ENCODE data around the gene ATXN7L1.
"Not testable (repeated sequence)": the region's sequence is repeated elsewhere in the genome, so short reads cannot be mapped to it uniquely, and the experiment has no call there.

ATXN7L1 gene

GRCh38 chr7:105883179-105883578 is 6.8 kb upstream of the ATXN7L1 start:
- not testable (repeated sequence) for H3K18ac ChIP-seq (ENCODE audit: low read length); H3K23ac ChIP-seq (ENCODE audit: low read depth, low read length, poor library complexity); H3K4me3 ChIP-seq (ENCODE audit: low read length in 2 of 2); H3K14ac ChIP-seq (ENCODE audit: low read length); H3K9me3 ChIP-seq (replicated peaks in 1 of 2; ENCODE audit: control insufficient read depth in 2 of 2, insufficient read depth in 1 of 2, low read depth in 1 of 2, low read length in 2 of 2); H3K4me2 ChIP-seq (ENCODE audit: insufficient read depth, low read length, poor library complexity, severe bottlenecking); H2BK5ac ChIP-seq (ENCODE audit: low read length); H2AFZ ChIP-seq (ENCODE audit: low read length); H2BK15ac ChIP-seq (ENCODE audit: low read length); H2BK12ac ChIP-seq (ENCODE audit: low read length); DNase-seq (ENCODE audit: low spot score); H3K27ac ChIP-seq (replicated peaks; ENCODE audit: low read length); H2AK5ac ChIP-seq (ENCODE audit: low read depth, low read length); H3K4ac ChIP-seq (ENCODE audit: low read length); H3K79me1 ChIP-seq (ENCODE audit: low read depth, low read length); H3K4me1 ChIP-seq (ENCODE audit: control insufficient read depth in 2 of 2, insufficient read depth in 1 of 2, low read depth in 1 of 2, low read length in 2 of 2); H4K8ac ChIP-seq (ENCODE audit: low read depth, low read length); H4K91ac ChIP-seq (ENCODE audit: low read depth, low read length, poor library complexity); H3K9ac ChIP-seq (ENCODE audit: low read depth, low read length, poor library complexity); H2BK120ac ChIP-seq (ENCODE audit: low read depth, low read length); H3K36me3 ChIP-seq (replicated peaks in 1 of 2; ENCODE audit: control insufficient read depth in 2 of 2, insufficient read depth in 2 of 2, low read length in 2 of 2); H3K27me3 ChIP-seq (ENCODE audit: control insufficient read depth in 3 of 3, insufficient read depth in 3 of 3, low read depth in 1 of 3, low read length in 3 of 3)
- WGBS, 2 donors (ENCODE audit: extremely low coverage in 2 of 2, insufficient read length in 2 of 2, insufficient replicate concordance in 1 of 2): no CpG with 5 or more reads among the region's 6 CpGs

GRCh38 chr7:105881439-105881838 is 5.0 kb upstream of the ATXN7L1 start:
- DNase-seq (ENCODE audit: low spot score): no peak
- Histone ChIP-seq H3K9ac (ENCODE audit: low read depth, low read length, poor library complexity) (no peak overlapping the region), H3K27me3 (ENCODE audit: control insufficient read depth in 3 of 3, insufficient read depth in 3 of 3, low read depth in 1 of 3, low read length in 3 of 3) (peaks cover 0 to 8% (median 0%) of the 10 kb centered on the region in 3 experiments), H3K18ac (ENCODE audit: low read length) (no peak overlapping the region), H3K9me3 (replicated peaks in 1 of 2; ENCODE audit: control insufficient read depth in 2 of 2, insufficient read depth in 1 of 2, low read depth in 1 of 2, low read length in 2 of 2) (no peaks in the 10 kb centered on the region), H4K91ac (ENCODE audit: low read depth, low read length, poor library complexity) (no peak overlapping the region), H4K8ac (ENCODE audit: low read depth, low read length) (no peak overlapping the region), H2AK5ac (ENCODE audit: low read depth, low read length) (no peak overlapping the region), H2BK15ac (ENCODE audit: low read length) (no peak overlapping the region), H2BK5ac (ENCODE audit: low read length) (no peak overlapping the region), H3K23ac (ENCODE audit: low read depth, low read length, poor library complexity) (no peak overlapping the region), H3K79me1 (ENCODE audit: low read depth, low read length) (no peaks in the 10 kb centered on the region), H3K36me3 (replicated peaks in 1 of 2; ENCODE audit: control insufficient read depth in 2 of 2, insufficient read depth in 2 of 2, low read length in 2 of 2) (no peaks in the 10 kb centered on the region), H3K4me2 (ENCODE audit: insufficient read depth, low read length, poor library complexity, severe bottlenecking) (no peak overlapping the region), H3K14ac (ENCODE audit: low read length) (no peak overlapping the region), H2BK120ac (ENCODE audit: low read depth, low read length) (no peak overlapping the region), H2BK12ac (ENCODE audit: low read length) (no peak overlapping the region), H3K4ac (ENCODE audit: low read length) (no peak overlapping the region), H3K4me1 (ENCODE audit: control insufficient read depth in 2 of 2, insufficient read depth in 1 of 2, low read depth in 1 of 2, low read length in 2 of 2) (peaks cover 9 to 12% of the 10 kb centered on the region in 2 donors), H3K27ac (replicated peaks; ENCODE audit: low read length) (no peak overlapping the region), H3K4me3 (ENCODE audit: low read length in 2 of 2) (no peak overlapping the region), H2AFZ (ENCODE audit: low read length) (no peak overlapping the region)
- WGBS, 2 donors (ENCODE audit: extremely low coverage in 2 of 2, insufficient read length in 2 of 2, insufficient replicate concordance in 1 of 2): no CpG with 5 or more reads among the region's 1 CpG

GRCh38 chr7:105880571-105881330 is 4.4 kb upstream of the ATXN7L1 start:
- H3K23ac ChIP-seq (ENCODE audit: low read depth, low read length, poor library complexity): no peak overlapping the region
- no peak overlapping the region for H3K14ac ChIP-seq (ENCODE audit: low read length)
- no CpG with 5 or more reads among the region's 6 CpGs for WGBS, 2 donors (ENCODE audit: extremely low coverage in 2 of 2, insufficient read length in 2 of 2, insufficient replicate concordance in 1 of 2)
- no peak overlapping the region for H2AK5ac ChIP-seq (ENCODE audit: low read depth, low read length)
- H3K36me3 ChIP-seq (replicated peaks in 1 of 2; ENCODE audit: control insufficient read depth in 2 of 2, insufficient read depth in 2 of 2, low read length in 2 of 2): no peaks in the 10 kb centered on the region
- no peak overlapping the region for H3K4me3 ChIP-seq (ENCODE audit: low read length in 2 of 2)
- H3K4me1 ChIP-seq (ENCODE audit: control insufficient read depth in 2 of 2, insufficient read depth in 1 of 2, low read depth in 1 of 2, low read length in 2 of 2): peaks cover 9 to 12% of the 10 kb centered on the region in 2 donors
- no peaks in the 10 kb centered on the region for H3K9me3 ChIP-seq (replicated peaks in 1 of 2; ENCODE audit: control insufficient read depth in 2 of 2, insufficient read depth in 1 of 2, low read depth in 1 of 2, low read length in 2 of 2)
- no peak overlapping the region for H2BK12ac ChIP-seq (ENCODE audit: low read length)
- H2AFZ ChIP-seq (ENCODE audit: low read length): no peak overlapping the region
- no peak overlapping the region for H4K91ac ChIP-seq (ENCODE audit: low read depth, low read length, poor library complexity)
- peaks cover 0 to 8% (median 0%) of the 10 kb centered on the region in 3 experiments for H3K27me3 ChIP-seq (ENCODE audit: control insufficient read depth in 3 of 3, insufficient read depth in 3 of 3, low read depth in 1 of 3, low read length in 3 of 3)
- H2BK15ac ChIP-seq (ENCODE audit: low read length): no peak overlapping the region
- H4K8ac ChIP-seq (ENCODE audit: low read depth, low read length): no peak overlapping the region
- no peak overlapping the region for H3K9ac ChIP-seq (ENCODE audit: low read depth, low read length, poor library complexity)
- no peak overlapping the region for H3K27ac ChIP-seq (replicated peaks; ENCODE audit: low read length)
- H2BK120ac ChIP-seq (ENCODE audit: low read depth, low read length): no peak overlapping the region
- H3K4ac ChIP-seq (ENCODE audit: low read length): no peak overlapping the region
- H2BK5ac ChIP-seq (ENCODE audit: low read length): no peak overlapping the region
- H3K18ac ChIP-seq (ENCODE audit: low read length): no peak overlapping the region
- no peak overlapping the region for H3K4me2 ChIP-seq (ENCODE audit: insufficient read depth, low read length, poor library complexity, severe bottlenecking)
- H3K79me1 ChIP-seq (ENCODE audit: low read depth, low read length): no peaks in the 10 kb centered on the region
- no peak for DNase-seq (ENCODE audit: low spot score)

- no peak overlapping the region for H3K4me2 ChIP-seq (ENCODE audit: insufficient read depth, low read length, poor library complexity, severe bottlenecking)
- no peak overlapping the region for H2BK5ac ChIP-seq (ENCODE audit: low read length)
- H2AK5ac ChIP-seq (ENCODE audit: low read depth, low read length): no peak overlapping the region
- H3K23ac ChIP-seq (ENCODE audit: low read depth, low read length, poor library complexity): no peak overlapping the region
- H2BK12ac ChIP-seq (ENCODE audit: low read length): no peak overlapping the region
- DNase-seq (ENCODE audit: low spot score): no peak
- H4K91ac ChIP-seq (ENCODE audit: low read depth, low read length, poor library complexity): no peak overlapping the region
- H3K79me1 ChIP-seq (ENCODE audit: low read depth, low read length): no peaks in the 10 kb centered on the region
- peaks cover 0 to 8% (median 0%) of the 10 kb centered on the region in 3 experiments for H3K27me3 ChIP-seq (ENCODE audit: control insufficient read depth in 3 of 3, insufficient read depth in 3 of 3, low read depth in 1 of 3, low read length in 3 of 3)
- H3K27ac ChIP-seq (replicated peaks; ENCODE audit: low read length): no peak overlapping the region
- peaks cover 0 to under 1% of the 10 kb centered on the region in 2 donors for H3K36me3 ChIP-seq (replicated peaks in 1 of 2; ENCODE audit: control insufficient read depth in 2 of 2, insufficient read depth in 2 of 2, low read length in 2 of 2)
- no peak overlapping the region for H4K8ac ChIP-seq (ENCODE audit: low read depth, low read length)
- H3K4me3 ChIP-seq (ENCODE audit: low read length in 2 of 2): no peak overlapping the region
- no peak overlapping the region for H3K4ac ChIP-seq (ENCODE audit: low read length)
- H3K4me1 ChIP-seq (ENCODE audit: control insufficient read depth in 2 of 2, insufficient read depth in 1 of 2, low read depth in 1 of 2, low read length in 2 of 2): peaks cover 11 to 15% of the 10 kb centered on the region in 2 donors
- H3K9ac ChIP-seq (ENCODE audit: low read depth, low read length, poor library complexity): no peak overlapping the region
- H3K9me3 ChIP-seq (replicated peaks in 1 of 2; ENCODE audit: control insufficient read depth in 2 of 2, insufficient read depth in 1 of 2, low read depth in 1 of 2, low read length in 2 of 2): no peaks in the 10 kb centered on the region
- H3K14ac ChIP-seq (ENCODE audit: low read length): no peak overlapping the region
- H2BK120ac ChIP-seq (ENCODE audit: low read depth, low read length): no peak overlapping the region
- H2AFZ ChIP-seq (ENCODE audit: low read length): no peak overlapping the region
- no peak overlapping the region for H3K18ac ChIP-seq (ENCODE audit: low read length)
- WGBS, 2 donors (ENCODE audit: extremely low coverage in 2 of 2, insufficient read length in 2 of 2, insufficient replicate concordance in 1 of 2): no CpG with 5 or more reads among the region's 2 CpGs
- H2BK15ac ChIP-seq (ENCODE audit: low read length): no peak overlapping the region
Measured at GRCh38 chr7:105879782-105880181, 3.4 kb upstream of the ATXN7L1 start.

Data from neuronal stem cell (in vitro differentiated cells).